ENCODE measurements around the gene TMEM8B.
"Not testable (repeated sequence)": the region's sequence is repeated elsewhere in the genome, so short reads cannot be mapped to it uniquely, and the experiment has no call there.

The TMEM8B gene

GRCh38 chr9:35908504-35909125, 79.6 kb downstream of the TMEM8B start:
- DNase-seq = no peak

GRCh38 chr9:35909274-35909673, 80.2 kb downstream of the TMEM8B start, which contains the start of gene SPAAR:
Gene SPAAR (plus strand): TSS chr9:35909490. CDS start chr9:35910464, 974 bp downstream.
- DNase-seq = no peak

GRCh38 chr9:35909687-35910612, 80.9 kb downstream of the TMEM8B start:
- no peak for DNase-seq

GRCh38 chr9:35910613-35911359, 81.8 kb downstream of the TMEM8B start:
- peak; percentile 64 for DNase-seq

- DNase-seq = no peak
Measured at GRCh38 chr9:35911690-35912089, 82.7 kb downstream of the TMEM8B start.

- no peak for DNase-seq
Measured at GRCh38 chr9:35912791-35913400, 83.9 kb downstream of the TMEM8B start.

GRCh38 chr9:35913429-35913828, 84.4 kb downstream of the TMEM8B start:
- DNase-seq = not testable (repeated sequence)

- DNase-seq = peak; percentile 82
Measured at GRCh38 chr9:35914301-35914807, 85.3 kb downstream of the TMEM8B start.

Measured in hematopoietic multipotent progenitor cell treated with erythropoietin and hydrocortisone succinate and interleukin-3 and kit ligand, for 8 days (in vitro differentiated cells).